Measurements from ENCODE around the gene GDF10.

GDF10 gene

GRCh38 chr10:47335906-47336305 lies 35.9 kb downstream of the GDF10 start:
- DNase-seq (ENCODE audit: low spot score), result no peak

DNA sequence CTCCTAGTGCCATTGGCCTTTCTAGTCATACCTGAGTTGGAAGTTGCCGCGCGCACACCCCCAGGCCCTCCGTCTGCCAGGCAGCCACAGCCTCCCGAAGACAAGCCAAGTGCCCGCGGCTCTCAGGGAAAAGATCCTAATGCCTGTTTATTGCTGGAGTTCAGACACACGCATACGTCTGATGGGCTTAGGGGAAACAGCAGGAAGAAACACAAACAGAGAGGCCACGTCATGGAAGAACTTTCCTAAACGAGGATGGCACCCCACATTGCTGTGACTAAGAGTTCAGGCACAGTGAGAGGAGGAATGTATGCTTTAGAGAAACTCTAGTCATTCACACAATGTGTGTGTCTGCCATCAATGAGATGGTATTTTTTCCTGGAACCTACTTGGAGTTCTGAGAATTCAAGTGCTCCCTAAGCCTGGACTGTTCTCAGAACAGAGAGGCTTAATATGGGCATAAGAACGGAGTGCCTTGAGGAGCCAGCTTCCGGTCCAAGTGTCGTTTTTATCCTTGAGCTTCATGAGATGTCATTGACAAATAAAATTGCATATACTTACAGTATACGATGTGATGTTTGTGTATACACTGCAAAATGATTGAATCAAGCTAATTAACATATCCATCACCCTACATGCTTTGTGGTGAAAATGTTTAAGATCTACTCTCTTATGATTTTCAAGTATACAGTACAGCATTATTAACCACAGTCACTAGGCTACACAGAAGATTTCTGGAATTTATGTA lies 36.6 kb downstream of the GDF10 start:
- DNase-seq (ENCODE audit: low spot score), result no peak

DNA sequence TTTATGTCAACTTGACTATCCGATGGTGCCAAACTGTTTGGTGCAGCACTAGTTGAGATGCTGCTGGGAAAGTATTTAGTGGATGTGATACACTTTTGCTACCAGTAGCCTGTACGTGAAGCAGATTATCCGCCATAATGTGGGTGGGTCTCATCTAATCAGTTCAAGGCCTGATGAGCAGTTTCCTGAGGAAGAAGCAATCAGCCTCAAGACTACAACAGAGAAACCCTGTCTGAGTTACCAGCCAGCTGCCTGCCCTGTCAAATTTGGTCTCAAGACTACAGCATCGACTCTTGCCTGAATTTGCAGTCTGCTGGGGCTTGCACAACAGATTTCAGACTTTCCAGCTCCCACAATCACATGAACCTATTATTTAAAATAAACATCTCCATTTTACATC lies 37.3 kb downstream of the GDF10 start:
- no peak for DNase-seq (ENCODE audit: low spot score)

- DNase-seq (ENCODE audit: low spot score), result no peak
Measured at GRCh38 chr10:47339186-47339735, 39.3 kb downstream of the GDF10 start.

DNA sequence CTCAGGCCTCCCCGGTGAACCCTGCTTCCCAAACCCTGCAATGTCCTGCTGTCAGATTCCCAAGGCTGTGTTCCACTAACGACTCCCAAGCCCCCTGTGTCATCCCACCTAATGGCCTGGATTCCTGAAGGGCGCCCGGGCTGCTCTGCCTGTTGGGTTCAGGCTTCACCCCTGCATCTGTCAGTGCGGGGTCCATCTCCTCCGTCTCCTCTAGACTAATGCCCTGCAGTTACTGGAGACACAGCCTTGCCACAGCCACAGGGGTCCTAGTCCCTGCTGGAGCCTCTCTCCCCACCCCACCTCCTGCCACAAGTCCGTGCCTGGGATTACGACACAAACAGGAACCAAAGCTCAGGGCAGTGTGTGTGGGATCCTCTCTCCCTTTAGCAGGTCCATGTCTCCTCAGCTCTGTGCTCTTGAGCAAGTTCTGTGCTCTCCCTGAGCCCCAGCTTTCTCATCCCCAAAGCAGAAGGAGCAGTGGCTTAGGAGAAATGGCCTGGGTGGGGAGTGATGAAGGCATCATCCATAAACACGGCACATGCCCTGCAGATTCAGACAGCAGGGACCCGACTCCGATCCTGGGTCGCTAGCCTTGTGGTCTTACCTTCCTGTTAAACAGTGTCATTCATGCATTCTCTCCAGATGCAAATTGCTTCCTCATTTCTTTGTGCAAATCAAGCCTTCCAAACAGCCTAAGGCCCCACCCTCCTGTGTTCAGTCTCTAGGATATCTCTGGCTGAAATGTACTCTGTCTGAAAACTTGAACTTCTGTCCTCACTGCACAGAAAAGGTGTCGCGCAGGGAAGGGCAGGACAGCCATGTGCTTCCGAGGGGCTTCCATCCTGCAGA lies 40.0 kb downstream of the GDF10 start:
- DNase-seq (ENCODE audit: low spot score), result no peak

DNA sequence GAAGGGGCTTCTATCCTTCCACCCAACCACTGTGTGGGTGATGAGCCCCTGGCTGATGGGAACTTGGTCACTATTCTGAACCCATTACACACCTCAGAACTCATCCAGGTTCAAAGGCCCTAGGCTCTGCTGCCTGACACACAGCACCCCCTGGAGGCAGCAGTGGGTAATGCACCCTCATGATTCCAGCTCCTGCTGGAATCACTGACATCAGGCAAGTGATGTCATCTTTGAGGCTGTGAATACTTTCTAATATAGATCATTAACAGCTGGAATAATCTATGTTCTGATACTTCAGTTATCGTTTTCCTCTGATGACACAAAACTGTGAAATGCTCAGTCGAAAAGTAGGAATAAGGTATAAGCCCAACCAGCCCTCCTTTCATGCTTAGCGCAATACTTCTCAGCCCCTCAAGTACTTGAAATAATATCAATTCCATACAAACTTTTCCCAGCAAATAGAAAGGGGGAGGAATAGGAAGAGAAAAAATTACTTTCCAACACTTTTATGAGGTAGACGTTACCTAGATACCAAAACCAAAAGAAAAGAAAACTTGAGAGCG lies 40.7 kb downstream of the GDF10 start:
- peak; percentile 52 for DNase-seq (ENCODE audit: low spot score)

GRCh38 chr10:47344996-47345870 lies 45.2 kb downstream of the GDF10 start:
- DNase-seq (ENCODE audit: low spot score), result no peak

DNA sequence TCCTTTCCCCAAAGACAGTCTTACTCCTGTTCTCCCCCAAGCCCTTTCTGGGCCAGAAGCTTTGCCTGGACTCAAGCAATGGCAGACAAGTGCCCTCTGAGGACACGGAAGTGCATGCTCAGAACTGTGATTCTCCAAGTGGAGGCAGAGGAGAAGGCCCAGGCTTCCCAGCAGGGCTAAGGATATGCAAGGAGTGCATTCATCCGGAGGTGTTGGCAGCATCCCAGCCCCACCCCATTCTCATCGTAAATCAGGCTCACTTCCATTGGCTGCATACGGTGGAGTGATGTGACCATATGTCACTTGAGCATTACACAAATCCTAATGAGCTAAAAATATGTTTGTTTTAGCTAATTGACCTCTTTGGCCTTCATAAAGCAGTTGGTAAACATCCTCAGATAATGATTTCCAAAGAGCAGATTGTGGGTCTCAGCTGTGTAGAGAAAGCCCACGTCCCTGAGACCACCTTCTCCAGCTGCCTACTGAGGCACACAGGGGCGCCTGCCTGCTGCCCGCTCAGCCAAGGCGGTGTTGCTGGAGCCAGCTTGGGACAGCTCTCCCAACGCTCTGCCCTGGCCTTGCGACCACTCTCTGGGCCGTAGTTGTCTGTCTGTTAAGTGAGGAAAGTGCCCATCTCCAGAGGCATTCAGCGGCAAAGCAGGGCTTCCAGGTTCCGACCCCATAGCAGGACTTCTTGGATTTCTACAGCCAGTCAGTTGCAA lies 46.7 kb downstream of the GDF10 start:
- no peak for DNase-seq (ENCODE audit: low spot score)

DNA sequence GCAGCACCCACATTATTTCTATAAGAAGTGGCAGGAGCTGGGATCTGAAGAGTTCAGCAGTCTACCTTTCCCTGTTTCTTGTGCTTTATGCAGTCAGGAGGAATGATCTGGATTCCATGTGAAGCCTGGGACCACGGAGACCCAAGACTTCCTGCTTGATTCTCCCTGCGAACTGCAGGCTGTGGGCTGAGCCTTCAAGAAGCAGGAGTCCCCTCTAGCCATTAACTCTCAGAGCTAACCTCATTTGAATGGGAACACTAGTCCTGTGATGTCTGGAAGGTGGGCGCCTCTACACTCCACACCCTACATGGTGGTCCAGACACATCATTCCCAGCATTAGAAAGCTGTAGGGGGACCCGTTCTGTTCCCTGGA lies 47.3 kb downstream of the GDF10 start:
- no peak for DNase-seq (ENCODE audit: low spot score)

DNA sequence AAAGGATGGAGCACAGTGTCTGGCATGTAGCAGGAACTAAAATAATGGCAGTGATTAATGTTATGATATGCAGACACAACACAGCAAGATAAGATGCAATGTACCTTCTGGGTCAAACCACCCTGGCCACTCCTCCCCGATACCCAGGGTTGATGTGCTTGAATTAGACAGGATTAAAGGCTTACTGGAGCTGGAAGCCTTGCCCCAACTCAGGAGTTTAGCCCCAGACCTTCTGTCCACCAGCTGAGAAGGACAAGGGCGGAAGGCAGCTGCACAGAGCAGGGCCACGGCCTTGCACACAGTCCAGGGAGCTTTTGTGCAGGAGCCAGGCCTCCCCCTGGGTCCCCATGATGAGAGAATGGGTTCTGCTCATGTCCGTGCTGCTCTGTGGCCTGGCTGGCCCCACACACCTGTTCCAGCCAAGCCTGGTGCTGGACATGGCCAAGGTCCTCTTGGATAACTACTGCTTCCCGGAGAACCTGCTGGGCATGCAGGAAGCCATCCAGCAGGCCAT lies 48.2 kb downstream of the GDF10 start, which contains the start of gene RBP3:
TSS of gene RBP3 (plus strand) at position 226 of the 514 bp plus-strand sequence. CDS start at position 348, 122 bp downstream.
- no peak for DNase-seq (ENCODE audit: low spot score)

DNA sequence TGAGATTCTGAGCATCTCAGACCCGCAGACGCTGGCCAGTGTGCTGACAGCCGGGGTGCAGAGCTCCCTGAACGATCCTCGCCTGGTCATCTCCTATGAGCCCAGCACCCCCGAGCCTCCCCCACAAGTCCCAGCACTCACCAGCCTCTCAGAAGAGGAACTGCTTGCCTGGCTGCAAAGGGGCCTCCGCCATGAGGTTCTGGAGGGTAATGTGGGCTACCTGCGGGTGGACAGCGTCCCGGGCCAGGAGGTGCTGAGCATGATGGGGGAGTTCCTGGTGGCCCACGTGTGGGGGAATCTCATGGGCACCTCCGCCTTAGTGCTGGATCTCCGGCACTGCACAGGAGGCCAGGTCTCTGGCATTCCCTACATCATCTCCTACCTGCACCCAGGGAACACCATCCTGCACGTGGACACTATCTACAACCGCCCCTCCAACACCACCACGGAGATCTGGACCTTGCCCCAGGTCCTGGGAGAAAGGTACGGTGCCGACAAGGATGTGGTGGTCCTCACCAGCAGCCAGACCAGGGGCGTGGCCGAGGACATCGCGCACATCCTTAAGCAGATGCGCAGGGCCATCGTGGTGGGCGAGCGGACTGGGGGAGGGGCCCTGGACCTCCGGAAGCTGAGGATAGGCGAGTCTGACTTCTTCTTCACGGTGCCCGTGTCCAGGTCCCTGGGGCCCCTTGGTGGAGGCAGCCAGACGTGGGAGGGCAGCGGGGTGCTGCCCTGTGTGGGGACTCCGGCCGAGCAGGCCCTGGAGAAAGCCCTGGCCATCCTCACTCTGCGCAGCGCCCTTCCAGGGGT lies 48.9 kb downstream of the GDF10 start:
- DNase-seq (ENCODE audit: low spot score), result no peak

DNA sequence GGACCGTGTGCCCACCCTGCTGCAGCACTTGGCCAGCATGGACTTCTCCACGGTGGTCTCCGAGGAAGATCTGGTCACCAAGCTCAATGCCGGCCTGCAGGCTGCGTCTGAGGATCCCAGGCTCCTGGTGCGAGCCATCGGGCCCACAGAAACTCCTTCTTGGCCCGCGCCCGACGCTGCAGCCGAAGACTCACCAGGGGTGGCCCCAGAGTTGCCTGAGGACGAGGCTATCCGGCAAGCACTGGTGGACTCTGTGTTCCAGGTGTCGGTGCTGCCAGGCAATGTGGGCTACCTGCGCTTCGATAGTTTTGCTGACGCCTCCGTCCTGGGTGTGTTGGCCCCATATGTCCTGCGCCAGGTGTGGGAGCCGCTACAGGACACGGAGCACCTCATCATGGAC lies 49.5 kb downstream of the GDF10 start:
- no peak for DNase-seq (ENCODE audit: low spot score)

GRCh38 chr10:47349941-47350371 lies 50.0 kb downstream of the GDF10 start:
- DNase-seq (ENCODE audit: low spot score), result no peak

- no peak for DNase-seq (ENCODE audit: low spot score)
Measured at GRCh38 chr10:47350671-47351640, 51.0 kb downstream of the GDF10 start.

DNA sequence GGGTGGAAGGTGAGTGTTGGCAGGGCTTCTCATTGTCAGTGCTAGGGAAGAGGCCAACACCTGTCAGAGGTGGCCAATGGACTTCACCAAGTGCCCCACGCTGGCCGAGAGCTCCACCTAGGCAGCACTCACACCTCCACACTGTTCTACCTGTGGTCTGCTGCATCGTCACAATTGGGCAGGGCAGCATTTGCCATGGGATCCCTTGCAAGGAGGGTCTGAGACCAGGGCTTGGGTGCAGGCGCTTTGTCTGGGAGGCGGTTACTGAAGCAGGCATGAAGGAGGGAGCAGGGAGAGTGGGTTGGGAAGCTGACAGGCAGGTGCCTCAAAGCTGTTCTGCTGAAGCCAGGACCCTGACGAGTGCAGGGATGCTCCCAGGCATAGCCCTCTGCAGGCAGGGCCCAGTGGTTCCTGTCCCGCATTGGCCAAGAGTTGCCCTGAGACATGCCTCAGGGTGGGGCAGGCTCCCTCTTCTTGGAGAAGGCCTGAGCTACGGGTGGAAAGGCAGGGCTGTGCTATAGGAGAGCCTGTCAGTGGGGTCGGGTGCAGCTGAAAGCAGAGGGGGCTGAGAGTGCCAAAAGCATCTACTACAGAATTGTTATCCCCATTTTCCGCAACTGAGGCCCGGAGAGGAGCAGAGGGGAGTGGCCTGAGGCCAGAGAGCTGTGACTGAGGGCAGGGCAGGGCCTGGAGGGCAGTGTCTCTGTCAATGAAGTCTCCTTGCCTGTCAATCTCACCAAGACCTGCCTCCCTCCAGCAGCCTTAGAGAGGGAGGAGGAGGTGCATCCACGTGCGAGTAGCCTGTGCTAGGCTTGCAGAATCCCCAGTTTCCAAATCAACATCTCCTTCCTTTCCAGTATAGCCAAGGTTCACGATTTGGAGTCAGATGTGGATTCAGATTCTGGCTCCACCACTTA lies 52.2 kb downstream of the GDF10 start:
- DNase-seq (ENCODE audit: low spot score), result no peak

DNA sequence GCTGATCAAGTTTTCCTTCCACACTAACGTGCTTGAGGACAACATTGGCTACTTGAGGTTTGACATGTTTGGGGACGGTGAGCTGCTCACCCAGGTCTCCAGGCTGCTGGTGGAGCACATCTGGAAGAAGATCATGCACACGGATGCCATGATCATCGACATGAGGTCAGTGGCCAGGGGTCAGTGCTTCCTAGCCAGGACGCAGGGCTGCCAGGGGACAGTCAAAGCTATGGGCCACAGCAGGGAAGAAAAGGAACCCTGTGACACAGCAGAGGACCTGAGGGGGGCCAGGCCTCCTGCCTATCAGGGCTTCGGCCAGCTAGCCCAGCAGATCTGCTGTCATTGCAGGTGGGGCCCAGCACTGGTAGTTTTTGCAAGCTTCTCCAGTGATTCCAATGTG lies 53.4 kb downstream of the GDF10 start:
- no peak for DNase-seq (ENCODE audit: low spot score)

- DNase-seq (ENCODE audit: low spot score), result no peak
Measured at GRCh38 chr10:47354165-47354564, 54.2 kb downstream of the GDF10 start.

DNA sequence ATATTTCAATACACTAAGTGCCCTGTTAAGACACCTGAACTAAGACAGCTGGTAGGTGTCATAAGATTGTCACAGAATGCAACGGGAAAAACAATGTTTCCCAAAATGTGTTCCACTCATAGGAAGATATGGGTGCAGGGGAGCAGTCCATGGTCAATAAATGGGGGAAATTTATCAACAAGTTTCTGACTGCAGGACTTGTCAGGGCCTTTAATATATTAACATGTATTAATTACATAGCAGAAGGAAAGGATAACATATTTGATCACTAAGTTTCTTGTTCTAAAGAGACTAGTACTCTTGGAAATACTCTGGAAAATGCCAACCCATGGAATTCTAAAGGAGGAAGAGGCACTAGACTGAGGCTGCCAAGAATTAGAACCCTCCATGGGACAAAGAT lies 54.9 kb downstream of the GDF10 start:
- DNase-seq (ENCODE audit: low spot score), result no peak
